ENCODE data around the gene SUCLG2.

- no peak for TF ChIP-seq CTCF (optimal IDR thresholded peaks at IDR 0.05 in 1 of 3, IDR thresholded peaks at IDR 0.05 in 1 of 3, conservative IDR thresholded peaks at IDR 0.05 in 1 of 3; ENCODE audit: extremely low read depth in 1 of 3, insufficient read depth in 2 of 3, low read length in 3 of 3)
- TF ChIP-seq EZH2 (IDR thresholded peaks at IDR 0.05; ENCODE audit: low read length), result no peak
Measured at GRCh38 chr3:67635806-67636205, 18.6 kb downstream of the SUCLG2 start.
